HCT116 (cell line): ENCODE measurements around the gene GALP. TPM values are rescaled to one million over a fixed set of nuclear protein-coding genes. Genes with fewer than 3 reads are reported as not detected.

Source experiments
- ATAC-seq: fragments of 200-7000 bp; cut with Tn5 transposase; 2 replicates; pipeline ENCODE4 v1.9.1; 2020; ENCODE audit warnings: mild to moderate bottlenecking, moderate library complexity
- BruUV-seq: library from RNA; stranded (reverse); fragments of 400-500 nt; replicated peaks from 2 replicates; lab custom pipeline; 2021; lab: Mats Ljungman, UMichigan
- CTCF ChIA-PET: fragments of 300-600 bp; sonication (Branson Sonifier 250); formaldehyde crosslinking; loops from one replicate; lab custom pipeline; 2021; ENCODE audit warnings: antibody characterized with exemption; lab: Charles Lee
- POLR2A ChIA-PET: fragments of 300-600, 350-600 bp; sonication (Branson Sonifier 250); formaldehyde crosslinking; loops from one replicate; lab custom pipeline; 2021; ENCODE audit warnings: antibody characterized with exemption; lab: Charles Lee
- RAD21 ChIA-PET, 2 experiments: fragments of 300-600 bp; sonication (Branson Sonifier 250); formaldehyde crosslinking; loops; one replicate each; lab custom pipeline; 2023; ENCODE audit warnings: low total read pairs in 2 of 2; ENCODE audit not compliant: uncharacterized antibody in 2 of 2, unreplicated experiment in 2 of 2, low non-redundant PET in 1 of 2; lab: Charles Lee
- DNase-seq: peaks from one replicate; pipeline ENCODE4 v3.0.0-alpha.2; 2010; ENCODE audit warnings: low read depth, low spot score
- H2AFZ ChIP-seq: fragments of 200-600 bp; shearing (Covaris generic), sonication (generic); 2 replicates; pipeline ENCODE4 v1.6.1; 2017; ENCODE audit warnings: low read depth, mixed run types, mixed read lengths, antibody characterized with exemption, low read length; ENCODE audit not compliant: poor library complexity, severe bottlenecking
- H3K27ac ChIP-seq: 2 replicates; pipeline ENCODE4 v1.5.1; 2012; ENCODE audit warnings: low read depth, low read length
- H3K27me3 ChIP-seq: fragments of 200-600 bp; sonication (generic); 2 replicates; pipeline ENCODE4 v1.6.1; 2016; ENCODE audit warnings: mixed run types, low read length, mixed read lengths; ENCODE audit not compliant: insufficient read depth
- H3K36me3 ChIP-seq, 2 experiments: fragments of 200-500 bp in 1 of 2; fragments of 200-600 bp in 1 of 2; sonication (Bioruptor generic) in 1 of 2; sonication (generic) in 1 of 2; 2 replicates each; pipeline versions ENCODE4 v1.5.1 to v1.6.1; 2014 to 2016; ENCODE audit warnings: low read length in 2 of 2, inconsistent platforms in 1 of 2, mixed read lengths in 1 of 2, mixed run types in 1 of 2; ENCODE audit not compliant: insufficient read depth in 2 of 2, control insufficient read depth in 1 of 2
- H3K4me1 ChIP-seq, 2 experiments: fragments of 200-600 bp in 1 of 2; sonication (generic) in 1 of 2; 2 replicates each; pipeline versions ENCODE4 v1.5.1 to v1.6.1; 2012 to 2017; ENCODE audit warnings: low read length in 2 of 2, inconsistent platforms in 1 of 2, mild to moderate bottlenecking in 1 of 2, mixed read lengths in 1 of 2, mixed run types in 1 of 2, moderate library complexity in 1 of 2; ENCODE audit not compliant: insufficient read depth in 2 of 2, control insufficient read depth in 1 of 2
- H3K4me2 ChIP-seq: fragments of 200-600 bp; sonication (generic); 2 replicates; pipeline ENCODE4 v1.6.1; 2017; ENCODE audit warnings: mixed run types, low read length, mixed read lengths
- H3K4me3 ChIP-seq, 2 experiments: fragments of 200-600 bp in 1 of 2; sonication (generic) in 1 of 2; replicated peaks in 1 of 2; 2 replicates each; pipeline ENCODE4 v1.5.1; 2011 to 2016; ENCODE audit warnings: low read length in 2 of 2, control low read depth in 1 of 2, low read depth in 1 of 2, mild to moderate bottlenecking in 1 of 2, mixed read lengths in 1 of 2, mixed run types in 1 of 2
- H3K79me2 ChIP-seq: fragments of 200-600 bp; sonication (generic); 2 replicates; pipeline ENCODE4 v1.6.1; 2017; ENCODE audit warnings: mild to moderate bottlenecking, mixed run types, low read length, moderate library complexity, mixed read lengths; ENCODE audit not compliant: insufficient read depth
- H3K9ac ChIP-seq: fragments of 200-600 bp; sonication (generic); 2 replicates; pipeline ENCODE4 v1.6.1; 2016; ENCODE audit warnings: low read length, mixed read lengths
- H3K9me2 ChIP-seq: fragments of 200-600 bp; sonication (generic), shearing (Covaris generic); 2 replicates; pipeline ENCODE4 v1.6.1; 2017; ENCODE audit warnings: mixed run types, mild to moderate bottlenecking, moderate library complexity; ENCODE audit not compliant: insufficient read depth
- H3K9me3 ChIP-seq, 2 experiments: fragments of 200-500 bp in 1 of 2; fragments of 200-600 bp in 1 of 2; sonication (Bioruptor generic) in 1 of 2; sonication (generic) in 1 of 2; 2 replicates each; pipeline ENCODE4 v1.6.1; 2014 to 2017; ENCODE audit warnings: low read length in 2 of 2, mixed read lengths in 2 of 2, inconsistent platforms in 1 of 2, low read depth in 1 of 2, mild to moderate bottlenecking in 1 of 2, mixed run types in 1 of 2, moderate library complexity in 1 of 2; ENCODE audit not compliant: control insufficient read depth in 1 of 2, insufficient read depth in 1 of 2
- H4K20me1 ChIP-seq: fragments of 200-600 bp; sonication (generic), shearing (Covaris generic); 2 replicates; pipeline ENCODE4 v1.6.1; 2017; ENCODE audit warnings: mixed run types, mild to moderate bottlenecking, moderate library complexity; ENCODE audit not compliant: insufficient read depth
- ATF3 ChIP-seq: IDR thresholded peaks from 2 replicates; pipeline ENCODE4 v1.6.1; 2012
- CTCF ChIP-seq, 3 experiments: fragments of 200-600 bp in 1 of 3; sonication (generic) in 1 of 3; IDR thresholded peaks in 2 of 3; conservative IDR thresholded peaks in 1 of 3; 2 replicates each; pipeline ENCODE4 v1.5.1; 2012 to 2017; ENCODE audit warnings: low read depth in 2 of 3, low read length in 2 of 3, antibody characterized with exemption in 1 of 3, borderline replicate concordance in 1 of 3, control low read depth in 1 of 3, mild to moderate bottlenecking in 1 of 3, mixed read lengths in 1 of 3, mixed run types in 1 of 3, moderate library complexity in 1 of 3; ENCODE audit not compliant: insufficient read depth in 1 of 3
- ELF1 ChIP-seq: IDR thresholded peaks from 2 replicates; pipeline ENCODE4 v1.6.1; 2012; ENCODE audit warnings: low read depth, borderline replicate concordance
- EZH2phosphoT487 ChIP-seq: fragments of 200-600 bp; IDR thresholded peaks from 2 replicates; pipeline ENCODE4 v1.6.1; 2018; ENCODE audit warnings: antibody characterized with exemption, borderline replicate concordance
- JUND ChIP-seq: IDR thresholded peaks from 2 replicates; pipeline ENCODE4 v1.6.1; 2012
- POLR2A ChIP-seq: IDR thresholded peaks from 2 replicates; pipeline ENCODE4 v1.7.0; 2011; ENCODE audit warnings: borderline replicate concordance; ENCODE audit not compliant: insufficient read depth, insufficient read length; ENCODE audit errors: extremely low read depth
- POLR2AphosphoS5 ChIP-seq: IDR thresholded peaks from 2 replicates; pipeline ENCODE4 v1.6.1; 2011; ENCODE audit warnings: mild to moderate bottlenecking, low read depth, low read length, moderate library complexity
- REST ChIP-seq: IDR thresholded peaks from 2 replicates; pipeline ENCODE4 v1.6.1; 2012; ENCODE audit warnings: low read depth
- SRF ChIP-seq: IDR thresholded peaks from 2 replicates; pipeline ENCODE4 v1.6.1; 2012; ENCODE audit warnings: low read depth
- YY1 ChIP-seq: IDR thresholded peaks from 2 replicates; pipeline ENCODE4 v1.6.1; 2011; ENCODE audit warnings: low read length, low read depth, moderate library complexity, mild to moderate bottlenecking; ENCODE audit not compliant: insufficient replicate concordance; ENCODE audit errors: extremely low read depth
- ZBTB33 ChIP-seq: IDR thresholded peaks from 2 replicates; pipeline ENCODE4 v1.6.1; 2011; ENCODE audit warnings: mild to moderate bottlenecking, low read length, moderate library complexity; ENCODE audit not compliant: insufficient replicate concordance; ENCODE audit errors: extremely low read depth
- intact Hi-C: fragments of 100-400 bp; cut with micrococcal nuclease; formaldehyde crosslinking; loops from 2 replicates; pipeline ENCODE4 v1.10.0; 2022
- total RNA-seq: library from RNA; stranded (reverse); gene quantifications from one replicate; pipeline ENCODE4 v1.2.1, GENCODE V29; 2021; ENCODE audit not compliant: unreplicated experiment

GALP gene
- total RNA-seq, 1 experiment from 2014 or later: not detected

- no peaks in the 10 kb centered on the region for H3K27me3 ChIP-seq
- no peak overlapping the region for H3K9ac ChIP-seq
- no peak overlapping the region for H3K27ac ChIP-seq
- DNase-seq (no peak), ATAC-seq (no peak)
- no peaks in the 10 kb centered on the region for H3K79me2 ChIP-seq
- POLR2A ChIA-PET: no interaction called here
- BruUV-seq: no TSS peak
- H3K9me3 ChIP-seq: no peaks in the 10 kb centered on the region
- H3K9me2 ChIP-seq: no peaks in the 10 kb centered on the region
- RAD21 ChIA-PET: interaction anchor here in 1 of 2 experiments (0.9 kb wide), 1 partner anchor 16 kb away, joined by 6 read pairs; no protein-coding TSS in a partner anchor
- intact Hi-C loops: no loop called here
- CTCF ChIA-PET: interaction anchor here (0.7 kb wide), 1 partner anchor 505 kb away, joined by 3 read pairs; no protein-coding TSS in a partner anchor
- H3K4me2 ChIP-seq: no peak overlapping the region
- no peaks in the 10 kb centered on the region for H3K36me3 ChIP-seq
- TF ChIP-seq EZH2phosphoT487 (no peak), YY1 (no peak), ELF1 (no peak), SRF (no peak), CTCF (IDR thresholded peaks at IDR 0.05 in 2 of 3, conservative IDR thresholded peaks at IDR 0.05 in 1 of 3; ENCODE audit: borderline replicate concordance in 1 of 3, insufficient read depth in 1 of 3, low read depth in 2 of 3, low read length in 2 of 3) (no peak), JUND (no peak), POLR2AphosphoS5 (no peak), POLR2A (no peak), REST (no peak), ZBTB33 (no peak), ATF3 (no peak)
- H3K4me3 ChIP-seq: no peak overlapping the region
- H4K20me1 ChIP-seq: no peaks in the 10 kb centered on the region
- no peak overlapping the region for H2AFZ ChIP-seq
- H3K4me1 ChIP-seq: peaks cover 9 to 20% of the 10 kb centered on the region in 2 experiments
Measured at GRCh38 chr19:56138069-56138468, 37.7 kb upstream of the GALP start.
